ENCODE measurements around the gene SCN4A.

SCN4A gene

GRCh38 chr17:63945784-63946439, 26.8 kb downstream of the SCN4A start:
- H3K36me3 ChIP-seq (ENCODE audit: insufficient read depth, low read length) = 0 out of 2 replicates have a peak, but pooled peaks cover 1% of the 10 kb centered on the region
- H2AFZ ChIP-seq (ENCODE audit: low read length) = no peak overlapping the region
- no peaks in the 10 kb centered on the region for H4K20me1 ChIP-seq (ENCODE audit: insufficient read depth, low read length)
- peak overlapping the region; percentile 86 for H3K4me2 ChIP-seq (ENCODE audit: low read length)
- H3K27me3 ChIP-seq (ENCODE audit: insufficient read depth, low read length) = no peaks in the 10 kb centered on the region
- peak overlapping the region; percentile 99 for H3K27ac ChIP-seq (ENCODE audit: low read depth, low read length, poor library complexity, severe bottlenecking)
- peak overlapping the region; percentile 50 for H3K4me3 ChIP-seq (ENCODE audit: low read depth, low read length, poor library complexity, severe bottlenecking)
- no peak for TF ChIP-seq EZH2 (IDR thresholded peaks at IDR 0.05; ENCODE audit: borderline replicate concordance, low read length)
- no peak for TF ChIP-seq CTCF (IDR thresholded peaks at IDR 0.05; ENCODE audit: low read length)
- H3K4me1 ChIP-seq (ENCODE audit: insufficient read depth, low read length, severe bottlenecking) = peaks cover 71% of the 10 kb centered on the region
- no peaks in the 10 kb centered on the region for H3K9me3 ChIP-seq (ENCODE audit: low read length)
- H3K9ac ChIP-seq (ENCODE audit: low read length) = peak overlapping the region; percentile 86
- H3K9me2 ChIP-seq (ENCODE audit: low read depth, low read length) = no peaks in the 10 kb centered on the region
- no peaks in the 10 kb centered on the region for H3K79me2 ChIP-seq (ENCODE audit: insufficient read depth, low read length)
- H3F3A ChIP-seq (ENCODE audit: insufficient read depth, low read length) = no peaks in the 10 kb centered on the region

- peaks cover 5% of the 10 kb centered on the region; the same call in 1 of the 2 replicates for H3K36me3 ChIP-seq (ENCODE audit: insufficient read depth, low read length)
- H3F3A ChIP-seq (ENCODE audit: insufficient read depth, low read length) = no peaks in the 10 kb centered on the region
- peak overlapping the region; percentile 99 for H3K27ac ChIP-seq (ENCODE audit: low read depth, low read length, poor library complexity, severe bottlenecking)
- H2AFZ ChIP-seq (ENCODE audit: low read length) = no peak overlapping the region
- H3K27me3 ChIP-seq (ENCODE audit: insufficient read depth, low read length) = no peaks in the 10 kb centered on the region
- H3K9me2 ChIP-seq (ENCODE audit: low read depth, low read length) = no peaks in the 10 kb centered on the region
- no peaks in the 10 kb centered on the region for H3K9me3 ChIP-seq (ENCODE audit: low read length)
- H3K4me3 ChIP-seq (ENCODE audit: low read depth, low read length, poor library complexity, severe bottlenecking) = peak overlapping the region; percentile 50
- no peaks in the 10 kb centered on the region for H3K79me2 ChIP-seq (ENCODE audit: insufficient read depth, low read length)
- H4K20me1 ChIP-seq (ENCODE audit: insufficient read depth, low read length) = no peaks in the 10 kb centered on the region
- H3K4me2 ChIP-seq (ENCODE audit: low read length) = peak overlapping the region; percentile 86
- peak overlapping the region; percentile 86 for H3K9ac ChIP-seq (ENCODE audit: low read length)
- peaks cover 64% of the 10 kb centered on the region for H3K4me1 ChIP-seq (ENCODE audit: insufficient read depth, low read length, severe bottlenecking)
- TF ChIP-seq CTCF (IDR thresholded peaks at IDR 0.05; ENCODE audit: low read length) (no peak), EZH2 (IDR thresholded peaks at IDR 0.05; ENCODE audit: borderline replicate concordance, low read length) (no peak)
These were observed 27.8 kb downstream of the SCN4A start for GRCh38 chr17:63944736-63945499.

- Histone ChIP-seq H3K4me3 (ENCODE audit: low read depth, low read length, poor library complexity, severe bottlenecking) (no peak overlapping the region), H3K27ac (ENCODE audit: low read depth, low read length, poor library complexity, severe bottlenecking) (peak overlapping the region; percentile 99), H4K20me1 (ENCODE audit: insufficient read depth, low read length) (no peaks in the 10 kb centered on the region)
These were observed 29.0 kb downstream of the SCN4A start for GRCh38 chr17:63943745-63944144.

More at GRCh38 chr17:63943745-63944144, 29.0 kb downstream of the SCN4A start:
- Histone ChIP-seq H3K9ac (ENCODE audit: low read length) (no peak overlapping the region; the same call in 1 of the 2 replicates), H3K4me1 (ENCODE audit: insufficient read depth, low read length, severe bottlenecking) (peaks cover 68% of the 10 kb centered on the region), H3K79me2 (ENCODE audit: insufficient read depth, low read length) (no peaks in the 10 kb centered on the region), H2AFZ (ENCODE audit: low read length) (no peak overlapping the region), H3F3A (ENCODE audit: insufficient read depth, low read length) (no peaks in the 10 kb centered on the region), H3K36me3 (ENCODE audit: insufficient read depth, low read length) (peaks cover 5% of the 10 kb centered on the region; the same call in 1 of the 2 replicates), H3K27me3 (ENCODE audit: insufficient read depth, low read length) (no peaks in the 10 kb centered on the region), H3K9me3 (ENCODE audit: low read length) (no peaks in the 10 kb centered on the region), H3K9me2 (ENCODE audit: low read depth, low read length) (no peaks in the 10 kb centered on the region), H3K4me2 (ENCODE audit: low read length) (no peak overlapping the region; the same call in 1 of the 2 replicates)
- TF ChIP-seq EZH2 (IDR thresholded peaks at IDR 0.05; ENCODE audit: borderline replicate concordance, low read length) (no peak), CTCF (IDR thresholded peaks at IDR 0.05; ENCODE audit: low read length) (peak; percentile 41)

Measured in OCI-LY1 (cell line).